K562 (cell line): ENCODE results near the gene FSTL3. TPM values are rescaled to one million over a fixed set of nuclear protein-coding genes. Genes with fewer than 3 reads are reported as not detected.

Source experiments
- CBFB ChIP-seq: sonication (generic); formaldehyde crosslinking; IDR thresholded peaks from 2 replicates; pipeline ENCODE4 v1.4.0; 2020; ENCODE audit warnings: mild to moderate bottlenecking, missing genetic modification reagents
- CTBP1 ChIP-seq: fragments of 450-650 bp; IDR thresholded peaks from 2 replicates; pipeline ENCODE4 v1.6.1; 2016; ENCODE audit warnings: borderline replicate concordance
- DLX4 ChIP-seq: fragments of 250-450 bp; sonication (Bioruptor Pico); IDR thresholded peaks from 2 replicates; pipeline ENCODE4 v1.6.1; 2021; ENCODE audit warnings: mild to moderate bottlenecking
- DNMT1 ChIP-seq: fragments of 450-650 bp; IDR thresholded peaks from 2 replicates; pipeline ENCODE4 v1.6.1; 2016; ENCODE audit warnings: antibody characterized with exemption, mild to moderate bottlenecking
- E2F4 ChIP-seq: sonication (generic); formaldehyde crosslinking; IDR thresholded peaks from 2 replicates; pipeline ENCODE4 v1.8.0; 2022; ENCODE audit warnings: mild to moderate bottlenecking, low read depth, missing genetic modification reagents
- FOXJ3 ChIP-seq: sonication (generic); formaldehyde crosslinking; IDR thresholded peaks from 2 replicates; pipeline ENCODE4 v1.4.0; 2020; ENCODE audit warnings: mild to moderate bottlenecking, missing genetic modification reagents
- HIVEP1 ChIP-seq: fragments of 250-450 bp; sonication (Bioruptor Pico); IDR thresholded peaks from 2 replicates; pipeline ENCODE4 v1.4.0; 2020; ENCODE audit warnings: mild to moderate bottlenecking
- MED1 ChIP-seq: sonication (generic); formaldehyde crosslinking; IDR thresholded peaks from 2 replicates; pipeline ENCODE4 v1.8.1; 2023; ENCODE audit warnings: missing genetic modification reagents, borderline replicate concordance
- NCOA1 ChIP-seq: fragments of 450-650 bp; IDR thresholded peaks from 2 replicates; pipeline ENCODE4 v1.6.1; 2016; ENCODE audit warnings: low read depth
- NEUROD1 ChIP-seq: fragments of 150-350 bp; IDR thresholded peaks from 2 replicates; pipeline ENCODE4 v1.6.1; 2014; ENCODE audit warnings: borderline replicate concordance, low read length, low read depth; ENCODE audit not compliant: partially characterized antibody
- RFX7 ChIP-seq: fragments of 250-450 bp; sonication (Bioruptor Pico); IDR thresholded peaks from 2 replicates; pipeline ENCODE4 v1.5.1; 2021; ENCODE audit warnings: mild to moderate bottlenecking
- SMAD1 ChIP-seq: fragments of 150-350 bp; IDR thresholded peaks from 2 replicates; pipeline ENCODE4 v1.6.1; 2014; ENCODE audit warnings: low read length, low read depth; ENCODE audit not compliant: partially characterized antibody
- SOX6 ChIP-seq: fragments of 450-650 bp; IDR thresholded peaks from 2 replicates; pipeline ENCODE4 v1.6.1; 2014; ENCODE audit warnings: mild to moderate bottlenecking
- ZEB2 ChIP-seq: fragments of 450-650 bp; IDR thresholded peaks from 2 replicates; pipeline ENCODE4 v1.6.1; 2016
- ZNF253 ChIP-seq: fragments of 250-450 bp; sonication (Bioruptor Pico); conservative IDR thresholded peaks from 2 replicates; pipeline ENCODE4 v1.6.1; 2021; ENCODE audit warnings: mild to moderate bottlenecking
- ZNF324 ChIP-seq: fragments of 250-450 bp; sonication (Bioruptor Pico); IDR thresholded peaks from 2 replicates; pipeline ENCODE4 v1.4.0; 2020; ENCODE audit warnings: mild to moderate bottlenecking
- ZNF407 ChIP-seq: fragments of 450-650 bp; IDR thresholded peaks from 2 replicates; pipeline ENCODE4 v1.6.1; 2016; ENCODE audit warnings: low read depth
- ZNF586 ChIP-seq: fragments of 450-650 bp; formaldehyde crosslinking; conservative IDR thresholded peaks from 2 replicates; pipeline ENCODE4 v1.4.0; 2020; ENCODE audit warnings: mild to moderate bottlenecking, moderate library complexity
- ZNF76 ChIP-seq: fragments of 250-450 bp; sonication (Bioruptor Pico); IDR thresholded peaks from 2 replicates; pipeline ENCODE4 v1.4.0; 2020; ENCODE audit warnings: mild to moderate bottlenecking, moderate library complexity, borderline replicate concordance
- polyA plus RNA-seq, 8 experiments: library from polyadenylated mRNA; depleted of rRNA in 4 of 8; stranded (reverse) in 5 of 8; unstranded in 3 of 8; fragments of >200 nt; fragmentation: Nextera tagmentation in 2 of 8; fragmentation: Illumina TruSeq in 1 of 8; extraction: Ambion mirVana in 2 of 8; extraction: Trizol in 1 of 8; gene quantifications; 2 replicates each; pipeline versions ENCODE4 v1.2.1 to v1.2.3, GENCODE V29; 2011 to 2014; ENCODE audit warnings: inconsistent platforms in 1 of 8, missing spikeins in 1 of 8
- total RNA-seq, 7 experiments: library from RNA; depleted of rRNA in 6 of 7; stranded (reverse); fragments of >200 nt in 6 of 7; fragmentation: Illumina TruSeq in 2 of 7; extraction: Trizol in 2 of 7; gene quantifications; 2 replicates each; pipeline versions ENCODE4 v1.2.1 to v1.2.3, GENCODE V29; 2011 to 2021; ENCODE audit warnings: low replicate concordance in 1 of 7
- TF ChIP-seq, protein P1 (sequence below): fragments of 250-450 bp; sonication (Bioruptor Pico); IDR thresholded peaks from 2 replicates; pipeline ENCODE4 v1.5.0; 2021

FSTL3 gene
- total and polyA plus RNA-seq, 9 of the 15 experiments (the other 6 are each of a cell fraction or from before 2014, with no cell fraction given), result 0.35 to 6.8 (median 4.2) TPM; not detected in 1

- TF ChIP-seq ZNF324 (CRISPR knock-in tag), result no peak
- TF ChIP-seq CBFB (CRISPR knock-in tag), result no peak
- TF ChIP-seq, protein P1, sequence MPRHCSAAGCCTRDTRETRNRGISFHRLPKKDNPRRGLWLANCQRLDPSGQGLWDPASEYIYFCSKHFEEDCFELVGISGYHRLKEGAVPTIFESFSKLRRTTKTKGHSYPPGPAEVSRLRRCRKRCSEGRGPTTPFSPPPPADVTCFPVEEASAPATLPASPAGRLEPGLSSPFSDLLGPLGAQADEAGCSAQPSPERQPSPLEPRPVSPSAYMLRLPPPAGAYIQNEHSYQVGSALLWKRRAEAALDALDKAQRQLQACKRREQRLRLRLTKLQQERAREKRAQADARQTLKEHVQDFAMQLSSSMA, result no peak
- TF ChIP-seq MED1 (CRISPR knock-in tag), result no peak
- TF ChIP-seq RFX7 (CRISPR knock-in tag), result no peak
- no peak for TF ChIP-seq SOX6
- no peak for TF ChIP-seq ZNF586 (CRISPR knock-in tag)
- no peak for TF ChIP-seq CTBP1
- no peak for TF ChIP-seq ZEB2
- no peak for TF ChIP-seq NEUROD1
- TF ChIP-seq NCOA1, result no peak
- TF ChIP-seq ZNF407, result no peak
- TF ChIP-seq SMAD1, result no peak
- no peak for TF ChIP-seq HIVEP1 (CRISPR knock-in tag)
- no peak for TF ChIP-seq DNMT1
- TF ChIP-seq DLX4 (CRISPR knock-in tag), result no peak
- TF ChIP-seq FOXJ3 (CRISPR knock-in tag), result no peak
- TF ChIP-seq E2F4, result no peak
- no peak for TF ChIP-seq ZNF253 (CRISPR knock-in tag)
- TF ChIP-seq ZNF76 (CRISPR knock-in tag), result no peak
These were observed 27.1 kb downstream of the FSTL3 start (continued) for GRCh38 chr19:703329-703650.
